Right renal pelvis (tissue), 4 donors: ENCODE measurements around the gene ACSL6. TPM values are rescaled to one million over a fixed set of nuclear protein-coding genes. Genes with fewer than 3 reads are reported as not detected.
A peak's percentile ranks its signal among the peaks of the same experiment; 100 is the strongest.

Experiments used
- DNase-seq, 4 donors: peaks; one replicate each; pipeline ENCODE4 v3.0.0-alpha.2; 2013; ENCODE audit warnings: low read depth in 4 of 4, low spot score in 3 of 4, missing footprints in 1 of 4
- polyA plus RNA-seq, 4 donors: library from polyadenylated mRNA; unstranded; fragments of 120-200 nt; gene quantifications; one replicate each; pipeline ENCODE4 v1.2.1, GENCODE V29; 2013; ENCODE audit not compliant: insufficient read length in 4 of 4

Gene ACSL6
- polyA plus RNA-seq, 4 donors, result 1.7 to 2.7 (median 1.9) TPM

- DNase-seq, result no peak
Measured at GRCh38 chr5:131984956-131985665, 26.3 kb downstream of the ACSL6 start.

- no peak for DNase-seq
Measured at GRCh38 chr5:131983244-131983771, 28.1 kb downstream of the ACSL6 start.

GRCh38 chr5:131981516-131981915 is 29.9 kb downstream of the ACSL6 start:
- no peak for DNase-seq

- no peak for DNase-seq
Measured at GRCh38 chr5:131980696-131981095, 30.8 kb downstream of the ACSL6 start.

- DNase-seq, result no peak
Measured at GRCh38 chr5:131979816-131980215, 31.6 kb downstream of the ACSL6 start.

- no peak for DNase-seq
Measured at GRCh38 chr5:131977212-131977604, 34.2 kb downstream of the ACSL6 start.

GRCh38 chr5:131976414-131977211 is 34.8 kb downstream of the ACSL6 start:
- no peak for DNase-seq

- DNase-seq, result no peak
Measured at GRCh38 chr5:131974956-131975726, 36.3 kb downstream of the ACSL6 start.

GRCh38 chr5:131974622-131974955 is 36.9 kb downstream of the ACSL6 start:
- DNase-seq, result no peak

- no peak for DNase-seq
Measured at GRCh38 chr5:131974016-131974415, 37.4 kb downstream of the ACSL6 start.

- DNase-seq, result no peak
Measured at GRCh38 chr5:131973089-131973712, 38.3 kb downstream of the ACSL6 start.

- no peak for DNase-seq
Measured at GRCh38 chr5:131968396-131968954, 43.0 kb downstream of the ACSL6 start.

GRCh38 chr5:131966551-131966950 is 44.9 kb downstream of the ACSL6 start:
- DNase-seq, result no peak

GRCh38 chr5:131965826-131966415 is 45.5 kb downstream of the ACSL6 start:
- no peak for DNase-seq

- no peak for DNase-seq
Measured at GRCh38 chr5:131959906-131960305, 51.6 kb downstream of the ACSL6 start.

GRCh38 chr5:131959136-131959535 is 52.3 kb downstream of the ACSL6 start:
- no peak for DNase-seq

GRCh38 chr5:131957721-131958441 is 53.6 kb downstream of the ACSL6 start:
- DNase-seq, result peak in 2 of 4 donors; percentile 4 to 18

GRCh38 chr5:131953969-131954368 is 57.5 kb downstream of the ACSL6 start:
- DNase-seq, result no peak

GRCh38 chr5:131952301-131952857 is 59.1 kb downstream of the ACSL6 start:
- DNase-seq, result no peak
